Neural progenitor cell (in vitro differentiated cells): Measurements from ENCODE around the gene UGT2B7. TPM values are rescaled to one million over a fixed set of nuclear protein-coding genes. Genes with fewer than 3 reads are reported as not detected.

Source experiments
- DNase-seq: peaks from one replicate; pipeline ENCODE4 v3.0.0-alpha.2; 2016; ENCODE audit warnings: low spot score
- H2AFZ ChIP-seq: fragments of 200-600 bp; sonication (generic); replicated peaks from 2 replicates; pipeline ENCODE4 v1.6.1; 2016; ENCODE audit warnings: antibody characterized with exemption
- H3F3A ChIP-seq: fragments of 200-600 bp; sonication (generic); 2 replicates; pipeline ENCODE4 v1.6.1; 2016; ENCODE audit warnings: antibody characterized with exemption, low read depth
- H3K27ac ChIP-seq: fragments of 200-600 bp; sonication (generic); 2 replicates; pipeline ENCODE4 v1.5.1; 2016; ENCODE audit warnings: mild to moderate bottlenecking
- H3K27me3 ChIP-seq: fragments of 200-600 bp; sonication (generic); 2 replicates; pipeline ENCODE4 v1.6.1; 2016; ENCODE audit warnings: mild to moderate bottlenecking, moderate library complexity
- H3K36me3 ChIP-seq: fragments of 200-600 bp; sonication (generic); 2 replicates; pipeline ENCODE4 v1.5.1; 2016
- H3K4me1 ChIP-seq: fragments of 200-600 bp; sonication (generic); 2 replicates; pipeline ENCODE4 v1.6.1; 2016; ENCODE audit warnings: mixed run types
- H3K4me2 ChIP-seq: fragments of 200-600 bp; sonication (generic); 2 replicates; pipeline ENCODE4 v1.6.1; 2016
- H3K4me3 ChIP-seq: fragments of 200-600 bp; sonication (generic); 2 replicates; pipeline ENCODE4 v1.5.1; 2016
- H3K79me2 ChIP-seq: fragments of 200-600 bp; sonication (generic); 2 replicates; pipeline ENCODE4 v1.6.1; 2016; ENCODE audit warnings: low read depth
- H3K9ac ChIP-seq: fragments of 200-600 bp; sonication (generic); 2 replicates; pipeline ENCODE4 v1.6.1; 2016
- H3K9me3 ChIP-seq: fragments of 200-600 bp; sonication (generic); 2 replicates; pipeline ENCODE4 v1.5.1; 2016; ENCODE audit warnings: low read depth
- H4K20me1 ChIP-seq: fragments of 200-600 bp; sonication (generic); 2 replicates; pipeline ENCODE4 v1.6.1; 2016; ENCODE audit warnings: low read depth
- H3K27ac Mint-ChIP-seq: 3 replicates; pipeline ENCODE4 v1.8.0; 2021; ENCODE audit warnings: mixed read lengths
- H3K27me3 Mint-ChIP-seq: 2 replicates; pipeline ENCODE4 v1.8.0; 2022; ENCODE audit warnings: low read depth, mild to moderate bottlenecking, inconsistent platforms, moderate library complexity, mixed read lengths; ENCODE audit not compliant: insufficient read depth
- H3K36me3 Mint-ChIP-seq: 3 replicates; pipeline ENCODE4 v1.8.0; 2021; ENCODE audit warnings: mixed read lengths
- H3K4me1 Mint-ChIP-seq: 3 replicates; pipeline ENCODE4 v1.8.0; 2021; ENCODE audit warnings: mixed read lengths
- H3K4me3 Mint-ChIP-seq: 3 replicates; pipeline ENCODE4 v1.8.0; 2021; ENCODE audit warnings: mild to moderate bottlenecking, moderate library complexity, mixed read lengths
- H3K9me3 Mint-ChIP-seq: 3 replicates; pipeline ENCODE4 v1.8.0; 2020; ENCODE audit warnings: mixed read lengths
- CTCF ChIP-seq: fragments of 200-600 bp; sonication (generic); IDR thresholded peaks from 2 replicates; pipeline ENCODE4 v1.5.1; 2017; ENCODE audit warnings: antibody characterized with exemption, mild to moderate bottlenecking
- EZH2 ChIP-seq: fragments of 200-600 bp; sonication (generic); IDR thresholded peaks from 2 replicates; pipeline ENCODE4 v1.6.1; 2017; ENCODE audit warnings: antibody characterized with exemption, mild to moderate bottlenecking, moderate library complexity
- EZH2phosphoT487 ChIP-seq: fragments of 200-600 bp; sonication (generic); IDR thresholded peaks from 2 replicates; pipeline ENCODE4 v1.6.1; 2017; ENCODE audit warnings: antibody characterized with exemption
- total RNA-seq: library from RNA; depleted of rRNA; stranded (reverse); fragments of >200 nt; gene quantifications from 2 replicates; pipeline ENCODE4 v1.2.3, GENCODE V29; 2015; ENCODE audit warnings: low replicate concordance

The UGT2B7 gene
- total RNA-seq, 1 donor from 2014 or later, result not detected

- Histone ChIP-seq H3K4me3 (no peak overlapping the region), H3K79me2 (no peaks in the 10 kb centered on the region), H3K36me3 (no peaks in the 10 kb centered on the region), H3F3A (no peaks in the 10 kb centered on the region), H2AFZ (no peak overlapping the region), H3K27ac (no peak overlapping the region), H3K9me3 (no peaks in the 10 kb centered on the region), H3K27me3 (no peaks in the 10 kb centered on the region), H3K4me2 (no peak overlapping the region), H3K4me1 (no peaks in the 10 kb centered on the region), H3K9ac (no peak overlapping the region), H4K20me1 (no peaks in the 10 kb centered on the region)
- Mint-ChIP-seq H3K27ac (no peak overlapping the region), H3K36me3 (no peaks in the 10 kb centered on the region), H3K9me3 (no peaks in the 10 kb centered on the region), H3K27me3 (peaks cover 2% of the 10 kb centered on the region), H3K4me1 (no peaks in the 10 kb centered on the region), H3K4me3 (no peak overlapping the region)
- TF ChIP-seq CTCF, result no peak
- no peak for TF ChIP-seq EZH2phosphoT487
- TF ChIP-seq EZH2, result no peak
- DNase-seq, result no peak
These were observed 25.7 kb upstream of the UGT2B7 start for GRCh38 chr4:69070590-69070989.

GRCh38 chr4:69071286-69071685, 25.0 kb upstream of the UGT2B7 start:
- no peaks in the 10 kb centered on the region for H3F3A ChIP-seq
- no peak for TF ChIP-seq CTCF
- no peak for TF ChIP-seq EZH2phosphoT487
- no peak for TF ChIP-seq EZH2
- no peaks in the 10 kb centered on the region for H3K36me3 ChIP-seq
- H3K9ac ChIP-seq, result no peak overlapping the region
- H3K4me3 Mint-ChIP-seq, result no peak overlapping the region
- H3K27me3 Mint-ChIP-seq, result peaks cover 2% of the 10 kb centered on the region
- no peak overlapping the region for H3K4me2 ChIP-seq
- no peaks in the 10 kb centered on the region for H3K4me1 Mint-ChIP-seq
- H3K4me3 ChIP-seq, result no peak overlapping the region
- no peak for DNase-seq
- H2AFZ ChIP-seq, result no peak overlapping the region
- H3K4me1 ChIP-seq, result no peaks in the 10 kb centered on the region
- no peaks in the 10 kb centered on the region for H4K20me1 ChIP-seq
- no peaks in the 10 kb centered on the region for H3K27me3 ChIP-seq
- no peaks in the 10 kb centered on the region for H3K36me3 Mint-ChIP-seq
- H3K9me3 ChIP-seq, result no peaks in the 10 kb centered on the region
- H3K9me3 Mint-ChIP-seq, result no peaks in the 10 kb centered on the region
- H3K79me2 ChIP-seq, result no peaks in the 10 kb centered on the region
- H3K27ac Mint-ChIP-seq, result no peak overlapping the region
- H3K27ac ChIP-seq, result no peak overlapping the region

- Histone ChIP-seq H3K36me3 (no peaks in the 10 kb centered on the region), H3K27ac (no peak overlapping the region), H3F3A (no peaks in the 10 kb centered on the region), H3K4me1 (no peaks in the 10 kb centered on the region), H3K9me3 (no peaks in the 10 kb centered on the region), H3K79me2 (no peaks in the 10 kb centered on the region), H3K27me3 (no peaks in the 10 kb centered on the region), H3K9ac (no peak overlapping the region), H2AFZ (no peak overlapping the region), H3K4me2 (no peak overlapping the region), H4K20me1 (no peaks in the 10 kb centered on the region), H3K4me3 (no peak overlapping the region)
- no peaks in the 10 kb centered on the region for H3K36me3 Mint-ChIP-seq
- H3K27ac Mint-ChIP-seq, result no peak overlapping the region
- no peaks in the 10 kb centered on the region for H3K4me1 Mint-ChIP-seq
- TF ChIP-seq EZH2phosphoT487 (no peak), CTCF (no peak), EZH2 (no peak)
- peaks cover 2% of the 10 kb centered on the region for H3K27me3 Mint-ChIP-seq
- no peak overlapping the region for H3K4me3 Mint-ChIP-seq
- H3K9me3 Mint-ChIP-seq, result peaks cover under 1% of the 10 kb centered on the region
- no peak for DNase-seq
These were observed 22.9 kb upstream of the UGT2B7 start for GRCh38 chr4:69073375-69073774.
